Activated CD4-positive, alpha-beta T cell treated with anti-CD3 and anti-CD28 coated beads, Interleukin-2, amount 10 ng/mL, durations not matched to agents 7 days and 5 days (primary cell): ENCODE results near the gene LMF2. TPM values are rescaled to one million over a fixed set of nuclear protein-coding genes. Genes with fewer than 3 reads are reported as not detected.
A peak's percentile ranks its signal among the peaks of the same experiment; 100 is the strongest.

Experiments used
- CTCF ChIA-PET: fragments of 350-600 bp; sonication (Branson Sonifier 250); formaldehyde crosslinking; loops from one replicate; lab custom pipeline; 2021; ENCODE audit warnings: antibody characterized with exemption; lab: Charles Lee
- POLR2A ChIA-PET: fragments of 350-600 bp; sonication (Branson Sonifier 250); formaldehyde crosslinking; loops from one replicate; lab custom pipeline; 2021; ENCODE audit warnings: antibody characterized with exemption; lab: Charles Lee
- DNase-seq: peaks from one replicate; pipeline ENCODE4 v3.0.0-alpha.2; 2020
- H3K27ac Mint-ChIP-seq: one replicate; pipeline ENCODE4 v1.8.0; 2021; ENCODE audit warnings: mild to moderate bottlenecking, moderate library complexity, mixed read lengths
- H3K27me3 Mint-ChIP-seq: one replicate; pipeline ENCODE4 v1.8.0; 2021; ENCODE audit warnings: mixed read lengths
- H3K36me3 Mint-ChIP-seq: one replicate; pipeline ENCODE4 v1.8.0; 2021; ENCODE audit warnings: low read depth, mixed read lengths
- H3K4me1 Mint-ChIP-seq: one replicate; pipeline ENCODE4 v1.8.0; 2021; ENCODE audit warnings: mixed read lengths
- H3K4me3 Mint-ChIP-seq: one replicate; pipeline ENCODE4 v1.8.0; 2021; ENCODE audit warnings: mild to moderate bottlenecking, moderate library complexity, mixed read lengths
- H3K9me3 Mint-ChIP-seq: one replicate; pipeline ENCODE4 v1.8.0; 2021; ENCODE audit warnings: mixed read lengths
- total RNA-seq, 2 experiments: library from RNA; stranded (reverse); gene quantifications; one replicate each; pipeline ENCODE4 v1.2.3, GENCODE V29; 2021

The LMF2 gene
- total RNA-seq, 2 experiments from 2014 or later = 130 to 139 TPM

DNA sequence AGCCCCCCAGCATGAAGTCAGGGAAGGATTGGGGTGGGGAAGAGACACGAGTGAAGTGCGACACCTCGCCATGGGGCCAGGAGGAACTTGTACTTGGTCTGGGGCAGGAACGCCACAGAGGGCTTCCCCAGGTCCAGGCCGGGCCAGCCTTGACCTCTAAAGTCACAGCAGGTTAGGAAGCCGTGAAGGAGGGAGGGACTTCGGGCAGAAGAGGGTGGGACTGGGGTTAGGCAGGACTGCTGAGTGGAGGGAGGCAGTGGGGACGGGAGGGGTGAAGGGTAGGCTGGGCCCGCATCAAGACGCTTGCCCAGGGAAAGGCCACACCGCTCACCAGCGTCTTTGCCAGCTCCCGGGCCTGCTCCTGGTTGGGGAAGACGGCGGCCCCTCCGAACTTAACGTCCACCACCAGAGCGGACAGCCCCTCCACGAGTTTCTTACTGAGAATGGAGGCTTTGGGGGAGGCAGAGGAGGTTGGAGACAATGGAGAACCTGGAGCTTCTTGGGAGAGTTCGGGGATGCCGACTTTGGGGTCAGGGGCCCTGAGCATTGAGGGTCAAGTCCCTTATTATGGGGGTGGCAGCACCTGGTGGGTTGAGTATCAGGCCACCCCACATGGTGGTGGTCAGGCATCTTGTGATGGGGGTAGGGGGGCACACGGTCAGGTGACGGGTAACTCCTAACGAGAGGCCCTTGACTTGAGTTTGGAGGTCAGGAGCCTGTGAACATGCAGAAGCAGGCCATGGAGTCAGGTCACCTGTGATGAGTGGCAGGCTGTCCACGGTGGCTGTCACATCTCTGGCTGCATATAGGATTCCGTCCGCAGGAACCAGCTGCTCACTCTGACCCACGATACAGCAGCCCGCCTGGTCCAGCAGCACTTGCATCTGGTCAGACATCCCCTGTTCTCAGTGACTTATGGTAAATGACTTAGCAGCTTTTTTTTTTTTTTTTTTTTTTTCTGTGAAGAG is 19.6 kb upstream of the LMF2 start:
- POLR2A ChIA-PET = interaction anchor here (0.6 to 1.8 kb wide), 2 partner anchors 13 to 19 kb away, joined by 3 to 5 read pairs; partner anchors contain the start of genes LMF2 and NCAPH2
- CTCF ChIA-PET = interaction anchor here (0.7 to 5.8 kb wide), 8 partner anchors 11 to 251 kb away, joined by 4 to 74 read pairs (median 5); partner anchors contain the start of genes NCAPH2 and SYCE3
- Mint-ChIP-seq H3K4me3 (peak overlapping the region; percentile 80), H3K27me3 (no peaks in the 10 kb centered on the region), H3K9me3 (no peaks in the 10 kb centered on the region), H3K27ac (peak overlapping the region; percentile 93), H3K36me3 (peaks cover 36% of the 10 kb centered on the region), H3K4me1 (peaks cover 37% of the 10 kb centered on the region)
- peak; percentile 54 for DNase-seq

DNA sequence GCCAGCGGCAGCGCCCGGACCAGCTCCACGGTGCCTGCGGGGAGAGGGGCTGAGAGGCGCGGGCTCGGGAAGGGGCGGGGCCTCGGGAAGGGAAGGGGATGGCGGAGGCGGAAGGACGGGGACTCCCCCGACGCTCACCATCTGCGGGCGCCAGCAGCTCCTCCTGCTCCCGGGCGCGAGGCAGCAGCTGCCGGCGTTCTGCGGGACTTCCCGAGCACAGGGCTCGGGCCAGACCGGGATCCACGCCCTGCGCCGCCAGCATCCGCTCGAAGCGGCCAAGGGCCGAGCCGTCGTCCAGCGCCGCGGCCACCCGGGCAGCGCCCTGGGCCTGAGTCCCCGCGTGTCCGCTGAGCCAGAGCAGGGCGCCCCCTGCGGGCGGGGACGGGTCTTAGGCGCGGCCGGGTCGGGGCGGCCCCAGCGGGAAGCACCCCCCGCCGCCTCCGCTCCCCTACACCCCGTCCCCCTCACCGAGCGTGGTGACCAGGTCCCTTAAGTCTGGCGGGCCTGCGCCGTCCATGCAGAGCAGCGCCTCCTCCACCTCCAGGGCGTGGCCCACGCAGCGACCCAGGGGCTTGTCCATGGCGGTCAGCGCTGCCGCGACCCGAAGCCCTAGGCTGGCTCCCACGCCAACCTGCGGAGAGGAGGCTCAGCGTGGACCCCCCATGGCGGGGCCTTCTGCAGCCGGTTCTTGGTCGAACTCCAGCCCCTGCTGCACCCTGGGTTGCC is 18.8 kb upstream of the LMF2 start:
- H3K4me1 Mint-ChIP-seq = peaks cover 37% of the 10 kb centered on the region
- no peaks in the 10 kb centered on the region for H3K27me3 Mint-ChIP-seq
- ChIA-PET POLR2A (interaction anchor here (0.8 to 2.3 kb wide), 11 partner anchors 14 to 325 kb away, joined by 3 to 29 read pairs (median 5); partner anchors contain the start of genes CHKB, KLHDC7B, LMF2 and NCAPH2), CTCF (interaction anchor here (0.6 to 5.8 kb wide), 45 partner anchors 11 to 595 kb away, joined by 3 to 74 read pairs (median 4); partner anchors contain the start of genes CPT1B, HDAC10, KLHDC7B and LMF2)
- peak overlapping the region; percentile 80 for H3K4me3 Mint-ChIP-seq
- no peaks in the 10 kb centered on the region for H3K9me3 Mint-ChIP-seq
- DNase-seq = peak; percentile 89
- H3K36me3 Mint-ChIP-seq = peaks cover 36% of the 10 kb centered on the region
- H3K27ac Mint-ChIP-seq = peak overlapping the region; percentile 93

DNA sequence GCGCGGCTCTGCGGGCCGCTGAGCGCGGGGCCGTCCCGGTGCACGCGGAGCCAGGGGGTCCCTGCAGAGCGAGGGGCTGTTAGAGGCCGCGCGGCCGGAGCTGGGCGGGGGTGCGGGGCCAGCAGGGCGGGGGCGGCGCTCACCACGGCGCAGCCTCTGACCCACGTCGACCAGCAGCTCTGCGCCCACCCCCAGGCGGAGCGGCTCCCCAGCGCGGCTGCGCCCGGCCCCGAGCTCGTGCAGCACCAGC is 18.3 kb upstream of the LMF2 start:
- H3K27me3 Mint-ChIP-seq = no peaks in the 10 kb centered on the region
- H3K27ac Mint-ChIP-seq = peak overlapping the region; percentile 87
- no peak for DNase-seq
- peaks cover 37% of the 10 kb centered on the region for H3K4me1 Mint-ChIP-seq
- H3K36me3 Mint-ChIP-seq = peaks cover 36% of the 10 kb centered on the region
- H3K9me3 Mint-ChIP-seq = no peaks in the 10 kb centered on the region
- CTCF ChIA-PET = interaction anchor here (0.6 to 5.8 kb wide), 46 partner anchors 10 to 595 kb away, joined by 3 to 74 read pairs (median 4); partner anchors contain the start of genes ARSA, CHKB, CPT1B and HDAC10
- POLR2A ChIA-PET = interaction anchor here (0.8 to 2.3 kb wide), 11 partner anchors 14 to 324 kb away, joined by 3 to 29 read pairs (median 5); partner anchors contain the start of genes CHKB, KLHDC7B, LMF2 and NCAPH2
- H3K4me3 Mint-ChIP-seq = peak overlapping the region; percentile 80

DNA sequence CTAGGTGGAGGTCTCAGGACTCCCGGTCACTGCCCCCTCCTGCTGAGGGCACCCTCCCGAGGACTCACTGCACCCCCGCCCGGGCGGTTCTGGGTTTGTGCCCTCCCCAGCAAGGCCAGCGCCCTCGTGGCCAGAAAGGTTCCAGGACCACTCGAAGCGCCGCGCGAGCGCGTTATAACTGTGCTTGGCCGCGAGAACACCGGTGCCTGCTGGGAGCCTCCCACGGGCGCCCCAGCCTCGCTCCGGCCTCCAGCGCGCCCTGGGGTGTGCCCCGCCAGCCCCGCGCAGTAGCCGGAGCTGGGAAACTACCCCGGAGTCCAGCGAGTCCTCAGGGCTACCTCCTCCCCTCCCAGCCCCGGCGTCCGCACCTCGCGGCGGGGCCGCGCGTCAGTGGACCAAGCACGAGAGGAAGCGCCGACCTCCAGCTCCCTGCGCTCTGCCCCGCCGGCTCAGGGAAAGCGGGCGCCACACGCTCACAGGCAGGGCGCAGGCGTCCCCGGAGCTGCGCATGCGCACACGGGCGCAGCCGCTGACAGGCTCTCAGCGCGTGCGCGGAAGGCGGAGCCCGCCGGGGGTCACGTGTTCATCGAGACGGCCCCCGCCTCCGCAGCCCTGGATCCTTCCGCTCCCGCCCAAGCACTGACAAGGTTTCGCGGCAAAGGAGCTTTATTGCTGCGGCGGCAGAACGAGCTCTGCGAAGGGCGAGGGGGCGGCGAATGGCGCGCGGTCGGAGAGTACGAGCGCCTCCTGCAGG is 17.8 kb upstream of the LMF2 start, which contains the start of gene SCO2:
Gene SCO2 (minus strand): TSS at position 495 of the 754 bp plus-strand sequence. CDS start 1,187 bp downstream, outside the sequence.
- CTCF ChIA-PET = interaction anchor here (0.6 to 5.8 kb wide), 45 partner anchors 10 to 594 kb away, joined by 3 to 74 read pairs (median 4); partner anchors contain the start of genes ARSA, CHKB, CPT1B and HDAC10
- Mint-ChIP-seq H3K4me3 (peak within 1 kb of the TSS; percentile 80), H3K27ac (peak within 1 kb of the TSS; percentile 93), H3K36me3 (peaks cover 37% of the 10 kb centered on the region), H3K27me3 (no peaks in the 10 kb centered on the region), H3K4me1 (peaks cover 37% of the 10 kb centered on the region), H3K9me3 (no peaks in the 10 kb centered on the region)
- peak; percentile 97 for DNase-seq
- POLR2A ChIA-PET = interaction anchor here (0.8 to 2.3 kb wide), 11 partner anchors 15 to 324 kb away, joined by 3 to 29 read pairs (median 5); partner anchors contain the start of genes CHKB, KLHDC7B, LMF2 and NCAPH2

DNA sequence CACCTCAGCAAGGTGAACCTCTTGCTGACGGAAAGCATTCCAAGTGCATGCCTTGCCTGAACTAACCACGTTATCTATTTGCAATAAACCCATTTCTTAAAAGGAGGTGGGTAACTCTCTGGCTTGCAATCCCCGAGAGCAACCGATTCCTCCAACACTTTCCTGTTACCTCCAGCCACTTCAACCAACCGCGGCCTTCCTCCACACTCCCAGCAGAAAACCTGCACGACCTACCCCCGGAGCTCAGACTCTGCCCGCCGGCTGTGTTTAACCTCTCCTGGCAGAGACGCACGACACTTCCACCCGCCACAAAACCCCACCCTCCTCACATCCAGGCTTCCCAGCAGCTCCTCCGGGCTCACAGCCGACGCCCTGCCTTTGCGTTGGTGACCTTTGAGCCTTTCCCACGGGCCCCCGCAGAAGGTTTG is 17.2 kb upstream of the LMF2 start:
- Mint-ChIP-seq H3K4me1 (peaks cover 37% of the 10 kb centered on the region), H3K9me3 (no peaks in the 10 kb centered on the region), H3K27me3 (no peaks in the 10 kb centered on the region), H3K27ac (peak overlapping the region; percentile 87), H3K36me3 (peaks cover 40% of the 10 kb centered on the region), H3K4me3 (peak overlapping the region; percentile 80)
- ChIA-PET CTCF (interaction anchor here (0.9 to 5.8 kb wide), 15 partner anchors 9 to 334 kb away, joined by 3 to 74 read pairs (median 10); partner anchors contain the start of genes ARSA, CHKB, KLHDC7B and LMF2), POLR2A (interaction anchor here (1.3 to 2.3 kb wide), 4 partner anchors 15 to 94 kb away, joined by 5 to 29 read pairs (median 10); partner anchors contain the start of genes LMF2 and NCAPH2)
- DNase-seq = no peak

DNA sequence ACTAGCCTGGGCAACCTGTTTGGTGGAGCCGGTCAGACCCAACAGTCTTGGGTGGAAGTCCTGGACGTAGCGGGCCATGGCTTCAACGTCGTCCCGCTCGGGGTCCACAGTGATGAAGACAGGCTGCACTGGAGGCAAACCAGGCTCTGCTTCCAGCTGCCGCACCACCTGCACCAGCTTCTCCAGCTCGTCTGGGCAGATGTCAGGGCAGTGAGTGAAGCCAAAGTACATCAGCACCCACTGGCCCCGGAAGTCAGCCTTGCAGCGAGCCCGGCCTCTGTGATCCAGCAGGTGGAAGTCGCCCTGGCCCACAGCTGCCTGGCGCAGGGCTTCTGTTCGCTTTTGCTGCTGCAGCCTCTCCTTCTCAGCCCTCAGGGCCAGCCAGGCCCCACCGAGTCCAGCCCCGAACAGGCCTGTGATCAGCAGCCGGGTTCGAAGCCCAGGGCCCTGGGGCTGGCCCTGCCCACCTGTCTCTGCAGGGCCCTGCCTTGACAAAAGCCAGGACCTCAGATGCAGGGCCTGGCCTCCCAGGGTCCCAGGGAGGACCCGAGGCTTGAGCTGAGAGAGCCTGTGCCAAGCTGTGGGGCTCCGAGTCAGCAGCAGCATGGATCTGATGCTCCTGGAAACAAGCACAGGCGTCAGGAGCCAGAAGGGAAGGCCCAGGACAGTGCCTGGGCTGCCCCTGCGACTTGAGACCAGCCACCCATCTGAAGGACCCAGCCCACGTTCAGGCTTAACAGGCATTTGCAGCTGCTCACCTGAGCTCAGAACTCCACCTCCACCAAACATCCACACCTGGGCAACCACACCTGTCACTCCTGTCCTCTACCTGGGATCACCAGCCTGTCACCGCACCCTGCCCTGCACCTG is 16.5 kb upstream of the LMF2 start:
- Mint-ChIP-seq H3K27ac (peak overlapping the region; percentile 87), H3K4me3 (peak overlapping the region; percentile 80), H3K27me3 (no peaks in the 10 kb centered on the region), H3K4me1 (peaks cover 36% of the 10 kb centered on the region), H3K9me3 (no peaks in the 10 kb centered on the region), H3K36me3 (peaks cover 43% of the 10 kb centered on the region)
- no peak for DNase-seq
- ChIA-PET CTCF (interaction anchor here (1.9 to 5.8 kb wide), 6 partner anchors 8 to 97 kb away, joined by 10 to 74 read pairs (median 39); partner anchors contain the start of genes LMF2, NCAPH2 and SYCE3), POLR2A (interaction anchor here (2.3 kb wide), 1 partner anchor 16 kb away, joined by 29 read pairs; the partner anchor contains the start of genes LMF2 and NCAPH2)

DNA sequence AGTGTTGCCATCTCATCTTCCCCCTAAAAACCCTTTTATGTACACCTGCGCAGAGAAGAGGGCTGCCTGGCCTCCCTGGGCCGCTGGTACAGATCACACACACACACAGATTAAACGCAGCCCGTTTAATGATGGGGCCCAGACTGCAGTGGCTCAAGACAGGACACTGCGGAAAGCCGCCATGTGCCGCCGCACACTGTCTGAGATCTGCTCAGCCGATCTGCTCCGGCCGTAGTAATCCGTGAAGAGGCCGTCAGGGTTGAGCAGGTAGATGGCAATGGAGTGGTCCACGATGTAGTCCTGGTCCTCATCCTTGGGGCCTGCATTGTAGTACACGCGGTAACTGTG is 15.9 kb upstream of the LMF2 start:
- ChIA-PET POLR2A (no interaction called here), CTCF (interaction anchor here (3.3 to 5.0 kb wide), 2 partner anchors 14 to 98 kb away, joined by 37 to 41 read pairs; partner anchors contain the start of genes LMF2 and NCAPH2)
- Mint-ChIP-seq H3K4me1 (peaks cover 30% of the 10 kb centered on the region), H3K27ac (peak overlapping the region; percentile 46), H3K9me3 (no peaks in the 10 kb centered on the region), H3K27me3 (no peaks in the 10 kb centered on the region), H3K36me3 (peaks cover 43% of the 10 kb centered on the region), H3K4me3 (peak overlapping the region; percentile 27)
- no peak for DNase-seq

DNA sequence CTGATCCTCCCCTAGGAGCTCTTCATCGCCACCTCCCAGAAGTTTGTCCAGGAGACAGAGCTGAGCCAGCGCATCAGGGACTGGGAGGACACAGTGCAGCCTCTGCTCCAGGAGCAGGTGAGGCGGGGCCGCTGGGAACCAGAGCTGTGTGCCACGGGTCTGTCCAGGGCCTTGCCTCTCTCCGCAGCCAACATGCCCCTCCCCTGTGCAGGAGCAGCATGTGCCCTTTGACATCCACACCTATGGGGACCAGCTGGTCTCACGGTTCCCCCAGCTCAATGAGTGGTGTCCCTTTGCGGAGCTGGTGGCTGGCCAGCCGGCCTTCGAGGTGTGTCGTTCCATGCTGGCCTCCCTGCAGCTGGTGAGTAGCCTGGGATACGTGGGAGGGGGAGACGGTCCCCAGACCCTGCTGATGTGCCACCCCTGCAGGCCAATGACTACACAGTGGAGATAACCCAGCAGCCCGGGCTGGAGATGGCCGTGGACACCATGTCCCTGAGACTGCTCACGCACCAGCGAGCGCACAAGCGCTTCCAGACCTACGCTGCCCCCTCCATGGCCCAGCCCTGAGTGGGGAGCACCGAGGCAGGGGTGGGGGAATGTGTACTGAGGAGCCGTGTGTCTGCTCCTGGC is 15.4 kb upstream of the LMF2 start:
- POLR2A ChIA-PET = no interaction called here
- H3K27ac Mint-ChIP-seq = peak overlapping the region; percentile 46

DNA sequence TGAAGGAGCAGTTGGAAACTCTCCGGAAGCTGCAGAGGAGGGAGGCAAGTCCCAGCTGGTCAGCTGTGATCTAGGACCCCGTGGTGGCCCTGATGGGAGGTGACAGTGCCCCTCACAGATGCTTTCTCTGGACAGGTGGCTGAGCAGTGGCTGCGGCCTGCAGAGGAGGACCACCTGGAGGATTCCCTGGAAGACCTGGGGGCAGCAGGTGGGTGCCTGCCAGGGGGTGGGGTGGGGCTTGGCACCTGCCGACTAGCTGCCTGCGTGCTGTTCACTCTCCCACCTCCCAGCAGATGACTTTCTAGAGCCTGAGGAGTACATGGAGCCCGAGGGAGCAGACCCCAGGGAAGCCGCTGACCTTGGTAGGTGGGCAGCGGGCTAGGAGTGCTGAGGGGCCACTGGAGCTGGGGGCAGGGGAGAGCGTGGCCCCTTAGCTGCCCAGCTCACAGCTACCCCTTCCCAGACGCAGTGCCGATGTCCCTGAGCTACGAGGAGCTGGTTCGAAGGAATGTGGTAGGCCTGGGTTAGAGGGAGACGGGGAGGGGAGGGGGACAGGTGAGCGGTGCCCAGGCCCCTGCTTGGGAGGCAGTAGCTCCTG is 14.8 kb upstream of the LMF2 start:
- H3K4me1 Mint-ChIP-seq = peaks cover 19% of the 10 kb centered on the region
- H3K36me3 Mint-ChIP-seq = peaks cover 38% of the 10 kb centered on the region
- H3K27me3 Mint-ChIP-seq = no peaks in the 10 kb centered on the region
- no peak for DNase-seq
- ChIA-PET CTCF (interaction anchor here (0.6 to 5.0 kb wide), 5 partner anchors 13 to 180 kb away, joined by 3 to 41 read pairs (median 3); partner anchors contain the start of genes LMF2, NCAPH2 and SYCE3), POLR2A (no interaction called here)
- no peak overlapping the region for H3K4me3 Mint-ChIP-seq
- no peak overlapping the region for H3K27ac Mint-ChIP-seq
- H3K9me3 Mint-ChIP-seq = no peaks in the 10 kb centered on the region

More for the DNA sequence above, 15.4 kb upstream of the LMF2 start:
- Mint-ChIP-seq H3K27me3 (no peaks in the 10 kb centered on the region), H3K4me3 (peak overlapping the region; percentile 27), H3K4me1 (peaks cover 25% of the 10 kb centered on the region), H3K9me3 (no peaks in the 10 kb centered on the region), H3K36me3 (peaks cover 40% of the 10 kb centered on the region)
- CTCF ChIA-PET = interaction anchor here (0.6 to 5.0 kb wide), 4 partner anchors 14 to 181 kb away, joined by 3 to 41 read pairs (median 3); partner anchors contain the start of genes LMF2, NCAPH2 and SYCE3
- DNase-seq = no peak

DNA sequence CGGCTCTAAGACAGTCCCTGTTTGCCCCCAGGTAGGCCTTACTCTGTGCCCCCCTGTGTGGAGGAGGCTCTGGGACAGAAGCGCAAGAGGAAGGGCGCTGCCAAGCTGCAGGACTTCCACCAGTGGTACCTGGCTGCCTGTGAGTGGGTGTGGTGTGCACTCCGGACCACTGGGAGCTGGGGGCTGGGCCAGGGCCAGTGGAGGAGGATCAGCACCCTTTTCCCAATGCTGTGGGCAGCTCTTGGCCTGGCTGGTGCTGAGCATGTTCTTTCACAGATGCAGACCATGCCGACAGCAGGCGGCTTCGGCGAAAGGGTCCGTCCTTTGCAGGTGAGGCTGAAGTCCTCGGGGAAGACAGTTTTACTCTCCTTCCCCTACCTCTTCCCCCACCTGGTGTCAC is 14.2 kb upstream of the LMF2 start:
- CTCF ChIA-PET = interaction anchor here (1.3 to 5.0 kb wide), 2 partner anchors 13 to 43 kb away, joined by 3 to 41 read pairs; partner anchors contain the start of genes LMF2 and NCAPH2
- no peak overlapping the region for H3K27ac Mint-ChIP-seq
- H3K9me3 Mint-ChIP-seq = no peaks in the 10 kb centered on the region
- DNase-seq = no peak
- no peaks in the 10 kb centered on the region for H3K27me3 Mint-ChIP-seq
- H3K4me3 Mint-ChIP-seq = no peak overlapping the region
- H3K36me3 Mint-ChIP-seq = peaks cover 35% of the 10 kb centered on the region
- H3K4me1 Mint-ChIP-seq = peaks cover 13% of the 10 kb centered on the region
- POLR2A ChIA-PET = no interaction called here
